HG02642 (cell line): ENCODE data around the gene PSMA3.

Experiments used
- ATAC-seq: cut with Tn5 transposase; IDR thresholded peaks from one replicate; pipeline ENCODE4 v1.9.1; 2021; ENCODE audit warnings: mild to moderate bottlenecking; ENCODE audit not compliant: unreplicated experiment, poor library complexity

PSMA3 gene

DNA sequence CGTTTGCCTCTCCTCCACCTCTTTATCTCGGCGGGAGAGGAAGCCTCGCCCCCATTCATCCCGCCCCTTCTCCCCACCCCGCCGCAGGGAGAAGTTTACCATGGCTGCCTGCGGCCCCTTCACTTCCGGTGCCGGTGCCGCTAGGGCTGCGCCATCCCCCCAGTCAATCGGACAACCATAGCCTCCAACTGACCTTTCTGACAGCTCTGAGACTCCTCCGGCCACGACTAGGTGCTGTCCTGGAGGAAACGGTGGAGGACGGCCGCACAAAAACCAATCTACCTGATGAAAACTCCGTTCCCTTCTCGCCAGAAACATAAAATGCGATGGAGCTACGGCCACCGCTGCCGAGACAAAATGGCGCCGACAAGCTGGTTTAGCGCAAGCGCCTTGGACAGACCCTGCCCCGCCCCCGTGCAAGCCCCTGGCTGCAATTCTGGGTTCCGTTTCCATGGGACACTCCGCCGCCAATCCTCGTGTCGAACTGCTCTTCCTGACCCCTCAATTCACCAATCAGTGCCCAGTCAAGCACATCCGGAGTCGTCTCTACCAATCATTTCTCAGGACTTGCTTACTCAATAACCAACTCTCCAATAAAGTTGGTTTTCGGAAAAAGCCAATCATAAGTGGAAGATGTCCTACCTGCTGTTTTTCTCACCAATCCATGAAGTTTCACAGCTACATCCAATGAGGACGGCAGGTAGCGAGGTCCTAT lies 53.3 kb downstream of the PSMA3 start:
- peak; percentile 83 for ATAC-seq

DNA sequence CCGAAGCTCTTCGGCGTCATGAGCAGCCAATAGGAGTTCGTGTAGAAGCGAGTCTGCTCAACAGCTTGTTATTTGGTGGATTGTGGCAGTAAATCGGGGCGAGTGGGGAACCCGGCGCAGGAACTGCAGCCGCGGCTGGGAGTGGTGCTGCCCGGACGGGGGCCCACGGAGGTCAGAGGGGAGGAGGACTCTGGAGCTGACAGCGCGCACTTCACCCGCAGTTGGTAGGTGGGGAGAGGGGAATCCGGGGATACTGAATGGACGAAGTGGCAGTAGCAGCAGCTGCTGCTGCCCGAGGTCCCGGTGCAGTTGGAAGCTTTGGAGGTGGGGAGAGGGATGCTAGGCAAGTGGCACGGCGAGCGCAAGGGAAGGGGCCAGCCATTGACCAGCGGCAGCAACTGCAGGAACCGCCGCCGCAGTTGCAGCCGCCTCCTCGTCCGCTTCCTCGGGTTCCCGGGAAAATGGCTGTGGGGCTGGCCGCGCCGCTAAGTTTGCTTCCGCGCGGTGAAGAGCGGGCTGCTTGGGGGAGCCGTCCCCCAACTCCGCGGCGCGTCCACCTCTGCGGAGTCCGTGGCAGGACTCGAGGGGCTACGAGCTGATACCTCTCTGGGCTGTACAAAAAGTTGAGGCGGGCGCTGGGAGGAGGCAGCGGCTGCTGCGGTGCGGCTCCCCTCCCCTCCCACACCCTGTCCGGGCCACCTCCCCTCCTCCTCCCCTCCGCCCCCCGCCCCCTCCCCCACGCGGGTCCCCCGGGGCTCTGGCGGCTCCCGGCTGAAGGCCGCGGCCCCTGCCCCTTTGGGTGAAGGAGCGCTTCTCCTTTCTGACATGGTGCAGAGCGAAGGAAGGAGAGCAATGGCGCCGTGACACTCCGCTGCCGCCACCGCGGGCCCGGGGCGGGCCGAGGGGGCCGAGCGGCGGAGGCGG lies 54.1 kb downstream of the PSMA3 start, which contains the start of gene ARID4A:
TSS of gene ARID4A (plus strand) at position 79 of the 924 bp plus-strand sequence. CDS start 1,300 bp downstream, outside the sequence.
- peak; percentile 14 for ATAC-seq

DNA sequence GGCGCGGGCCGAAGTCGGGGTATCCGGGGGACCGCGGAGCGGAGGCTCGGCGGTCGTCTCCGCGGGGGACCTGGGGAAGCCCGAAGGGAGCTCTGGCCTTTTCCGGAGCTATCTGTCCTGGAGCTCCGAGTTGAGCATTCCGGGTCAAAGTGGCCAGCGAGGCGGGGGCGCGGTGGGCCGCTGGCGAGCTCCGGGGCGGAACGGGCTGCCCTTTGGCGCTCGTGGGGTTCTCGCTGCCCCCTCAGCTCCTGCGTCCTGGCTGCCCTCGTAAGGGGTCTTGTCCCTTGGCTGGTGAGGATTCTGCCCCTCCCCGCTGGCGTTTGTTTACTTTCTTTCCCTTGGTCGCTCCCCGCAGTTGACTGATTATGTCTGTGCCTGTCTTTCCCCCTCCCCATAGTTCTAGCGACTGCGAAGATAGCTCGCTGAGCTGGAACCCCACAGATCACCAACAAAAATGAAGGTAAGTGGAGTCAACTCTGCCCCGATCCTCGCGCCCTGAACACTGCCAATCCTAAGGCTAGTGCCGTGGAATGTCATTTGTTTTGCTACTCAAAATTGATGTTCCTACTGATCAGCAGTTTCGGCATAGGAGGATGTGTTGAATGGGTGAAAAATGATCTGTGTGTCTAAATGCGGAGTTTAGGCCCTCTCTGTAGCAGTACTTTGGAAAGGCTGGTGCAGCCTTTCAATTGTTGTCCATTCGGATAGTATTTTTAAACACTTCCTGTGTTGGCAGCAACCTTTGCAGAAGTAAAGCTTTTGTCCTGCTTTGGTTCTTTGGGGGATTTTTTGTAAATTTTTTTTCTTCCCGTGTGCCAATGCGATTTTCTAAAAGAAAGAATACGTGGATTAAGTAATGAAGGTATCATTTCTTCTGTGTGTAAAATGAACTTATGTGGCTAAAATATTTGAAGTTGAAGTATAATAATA lies 55.0 kb downstream of the PSMA3 start:
- no peak for ATAC-seq

DNA sequence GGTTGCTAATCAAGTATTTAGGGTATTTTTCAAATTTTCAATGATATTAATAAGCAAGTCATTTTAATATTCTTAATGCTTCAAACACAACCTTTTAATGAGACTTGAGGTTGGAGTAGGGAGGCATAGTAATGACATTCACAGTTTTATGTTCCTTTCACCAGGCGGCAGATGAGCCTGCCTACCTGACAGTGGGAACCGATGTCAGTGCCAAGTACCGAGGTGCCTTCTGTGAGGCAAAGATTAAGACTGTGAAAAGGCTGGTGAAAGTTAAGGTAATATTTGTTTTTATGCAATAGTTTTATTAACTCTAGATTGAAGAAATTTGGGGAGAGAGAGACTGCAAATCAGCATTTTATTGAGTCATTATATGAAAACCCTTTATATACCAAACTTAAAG lies 56.8 kb downstream of the PSMA3 start:
- ATAC-seq: no peak

DNA sequence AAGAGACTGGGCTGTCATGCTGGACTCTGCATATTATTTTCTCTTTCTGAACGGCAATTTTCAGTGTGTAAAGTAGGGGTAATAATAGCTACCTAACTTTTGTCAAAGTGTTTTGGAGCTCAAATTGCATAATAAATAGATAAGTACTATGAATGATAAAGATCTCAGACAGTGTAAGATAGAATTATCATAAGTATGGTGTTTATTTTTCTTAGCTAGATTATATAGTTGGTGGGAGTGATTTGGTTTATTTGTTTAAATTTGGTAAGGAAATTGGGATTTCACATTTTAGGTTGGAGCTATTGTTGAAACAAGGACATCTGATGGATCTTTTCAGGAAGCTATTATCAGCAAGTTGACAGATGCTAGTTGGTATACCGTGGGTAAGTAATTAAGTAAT lies 61.1 kb downstream of the PSMA3 start:
- no peak for ATAC-seq

DNA sequence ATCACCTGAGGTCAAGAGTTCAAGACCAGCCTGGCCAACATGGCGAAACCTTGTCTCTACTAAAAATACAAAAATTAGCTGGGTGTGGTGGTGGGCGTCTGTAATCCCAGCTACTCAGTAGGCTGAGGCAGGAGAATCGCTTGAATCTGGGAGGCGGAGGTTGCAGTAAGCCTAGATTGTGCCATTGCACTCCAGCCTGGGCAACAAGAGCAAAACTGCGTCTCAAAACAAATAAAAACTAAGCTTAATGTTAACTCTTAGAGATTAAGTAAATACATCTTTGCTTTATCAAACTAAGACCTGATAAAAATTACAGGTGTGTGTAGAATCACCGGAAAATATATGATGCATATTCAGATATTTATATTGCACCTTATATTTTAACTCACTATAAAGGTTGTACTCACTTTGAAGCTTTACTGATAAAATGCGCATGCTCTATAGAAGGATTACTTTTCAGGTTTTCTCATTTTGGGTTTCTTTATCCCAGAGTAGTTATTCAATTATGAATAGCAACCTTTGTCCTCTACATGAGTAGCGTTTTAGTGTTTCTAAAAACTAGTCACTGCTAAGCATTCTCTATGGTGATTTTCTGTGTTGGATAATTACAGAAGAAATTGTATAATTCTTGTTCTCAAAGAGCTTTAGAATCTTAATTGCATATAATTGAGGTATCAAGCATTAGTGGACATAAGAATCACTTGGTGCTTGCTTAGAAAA lies 63.1 kb downstream of the PSMA3 start:
- ATAC-seq: no peak

DNA sequence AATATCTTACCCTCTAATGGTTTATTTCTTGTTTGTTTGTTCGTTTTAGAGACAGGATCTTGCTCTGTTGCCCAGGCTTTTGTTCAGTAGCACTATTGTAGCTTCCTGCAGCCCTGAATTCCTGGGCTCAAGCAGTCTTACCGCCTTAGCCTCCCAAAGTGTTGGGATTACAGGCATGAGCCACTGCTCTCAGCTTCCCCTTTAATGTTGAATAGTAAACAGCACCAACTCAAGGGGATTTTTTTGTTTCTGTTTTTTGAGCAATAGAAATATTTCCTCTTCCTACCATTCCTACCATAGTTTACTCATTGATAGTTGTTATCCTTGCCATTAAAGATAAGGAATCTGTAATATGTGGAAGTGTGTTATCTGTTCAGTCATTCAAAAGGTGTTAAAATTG lies 64.4 kb downstream of the PSMA3 start:
- no peak for ATAC-seq

DNA sequence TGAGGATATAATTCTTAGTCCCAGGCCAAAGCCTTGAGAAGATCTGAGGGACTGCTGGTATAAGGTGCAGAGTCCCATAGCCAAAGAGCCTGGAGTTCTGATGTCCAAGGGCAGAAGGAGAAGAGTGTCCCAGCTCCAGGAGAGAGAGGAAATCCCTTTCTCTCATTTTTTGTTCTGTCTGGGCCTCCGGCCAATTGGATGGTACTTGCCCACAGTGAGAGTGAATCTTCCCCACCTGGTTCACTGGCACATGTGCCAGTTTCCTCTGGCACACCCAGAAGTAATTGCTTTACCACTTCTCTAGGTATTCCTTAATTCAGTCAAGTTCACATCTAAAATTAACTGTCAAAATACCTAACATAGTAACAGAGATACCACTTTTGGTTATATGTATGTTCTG lies 69.1 kb downstream of the PSMA3 start:
- ATAC-seq: no peak

DNA sequence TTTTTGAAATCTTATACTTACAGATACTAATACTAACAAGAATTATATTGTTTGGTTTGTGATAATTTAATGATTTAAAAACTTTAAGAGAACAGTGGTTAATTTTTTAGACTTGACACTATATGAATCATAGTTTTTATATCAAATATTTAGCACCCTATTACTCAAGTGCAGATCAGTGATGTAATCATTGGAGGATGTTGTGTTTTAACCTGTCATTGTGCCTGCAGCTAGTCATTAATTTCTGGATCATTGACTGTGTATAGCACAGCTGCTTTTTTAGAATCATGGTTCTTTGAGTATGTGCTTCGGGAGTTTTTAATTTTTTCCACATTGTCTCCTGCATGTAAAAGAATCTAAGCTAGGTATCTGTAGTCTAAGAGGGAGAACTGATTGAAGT lies 71.0 kb downstream of the PSMA3 start:
- no peak for ATAC-seq
